Suppressor macrophage (primary cell): ENCODE data around the gene IFI27L1.

ENCODE experiments used
- DNase-seq, 4 experiments: peaks; one replicate each; pipeline ENCODE4 v3.0.0-alpha.2; 2020 to 2022

Gene IFI27L1

DNA sequence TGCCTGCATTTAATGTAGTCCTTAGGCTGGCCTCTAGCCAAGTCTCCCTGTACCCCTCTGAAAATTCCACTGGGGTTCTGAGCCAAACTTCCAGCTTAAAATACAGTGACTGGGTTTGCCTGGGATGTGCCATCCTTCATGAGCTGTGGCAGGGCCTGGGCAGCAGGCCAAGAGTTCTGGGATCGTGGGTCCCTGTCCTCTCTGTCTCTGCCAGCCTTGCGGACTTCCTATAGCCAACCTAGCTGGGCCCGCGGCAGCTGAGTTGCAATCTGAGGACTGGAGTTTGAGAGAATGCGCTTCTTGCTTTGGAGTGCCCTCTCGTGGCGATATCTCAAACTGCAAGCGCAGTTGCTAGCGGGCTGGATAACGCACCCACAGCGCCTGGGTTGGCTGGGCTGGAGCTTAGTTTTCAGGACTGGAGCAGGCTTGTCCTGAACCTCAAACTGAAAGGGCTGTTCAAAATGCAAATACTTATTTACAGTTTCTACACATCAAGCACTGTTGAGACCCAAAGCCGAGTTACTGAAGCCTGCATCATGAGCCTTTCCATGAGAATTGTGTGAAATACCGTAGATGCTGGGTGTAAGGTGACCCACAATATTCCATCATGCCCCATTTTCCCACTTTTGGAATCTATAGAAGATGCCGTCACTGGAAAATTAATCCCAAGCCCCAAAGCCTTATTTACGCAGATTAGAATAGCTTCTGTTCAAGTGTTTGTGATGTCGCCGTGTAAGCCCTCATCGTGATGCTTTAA lies 55.6 kb downstream of the IFI27L1 start:
- peak; percentile 89 to 93 (median 92) for DNase-seq

DNA sequence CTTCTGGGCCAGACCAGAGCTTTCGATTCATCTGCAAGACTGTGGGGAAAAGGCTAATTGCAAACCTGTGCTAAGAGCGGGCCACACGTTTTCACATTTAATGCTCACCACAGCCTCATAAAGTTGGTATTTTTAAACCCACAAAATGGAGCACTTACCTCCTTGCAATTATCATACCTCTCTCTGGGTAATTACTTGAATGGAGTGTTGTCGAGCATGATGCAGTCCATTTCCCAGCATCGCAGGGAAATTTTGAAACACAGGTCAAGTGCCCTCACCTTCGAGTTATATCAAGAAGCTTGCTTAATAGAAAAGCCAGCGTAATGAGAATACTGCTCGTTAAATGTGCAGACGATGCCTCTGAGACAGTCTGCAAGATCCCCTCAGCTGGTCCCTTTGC lies 57.1 kb downstream of the IFI27L1 start:
- no peak for DNase-seq

- no peak for DNase-seq
Measured at GRCh38 chr14:94139006-94139405, 57.9 kb downstream of the IFI27L1 start.

DNA sequence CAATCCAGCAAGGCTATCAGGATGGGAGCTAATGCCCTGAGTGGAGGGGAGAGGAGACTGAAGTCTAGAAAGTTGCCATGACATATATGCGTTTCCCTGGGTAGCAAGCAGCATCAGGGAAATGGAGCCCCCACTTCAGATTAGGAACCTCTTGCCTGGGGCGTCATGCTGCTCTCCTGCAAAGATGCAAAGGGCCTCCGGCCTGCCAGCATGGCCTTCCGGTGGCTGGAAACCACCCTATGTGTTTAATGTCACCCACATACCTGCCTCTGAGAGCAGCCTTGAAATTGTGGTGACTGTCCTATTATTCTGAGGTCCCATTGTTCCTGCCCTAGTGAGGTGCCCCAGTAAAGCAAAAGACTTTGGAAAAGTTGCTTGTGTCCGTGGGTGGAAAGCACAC lies 58.3 kb downstream of the IFI27L1 start:
- no peak for DNase-seq

- DNase-seq, result no peak
Measured at GRCh38 chr14:94142247-94142646, 61.1 kb downstream of the IFI27L1 start.

GRCh38 chr14:94142836-94143235 lies 61.7 kb downstream of the IFI27L1 start:
- no peak for DNase-seq

DNA sequence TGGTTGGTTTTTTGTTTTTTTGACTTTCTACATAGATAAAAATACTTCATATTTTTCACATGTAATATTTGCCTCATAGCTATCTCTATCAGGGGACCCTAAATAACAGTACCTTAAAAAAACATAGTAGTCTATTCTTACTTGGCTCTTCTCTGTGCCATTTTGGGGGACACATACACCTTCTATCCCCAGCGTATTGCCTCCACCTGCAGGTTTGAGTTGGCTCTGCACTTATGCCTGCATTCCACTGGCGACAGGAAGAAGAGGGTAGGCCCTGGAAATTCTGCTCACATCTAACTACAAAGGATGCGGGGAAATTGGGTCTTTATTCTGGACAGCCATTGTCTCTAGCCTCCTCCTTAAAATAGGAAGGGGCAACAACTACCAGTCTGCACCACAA lies 62.1 kb downstream of the IFI27L1 start:
- DNase-seq, result no peak

- DNase-seq, result no peak
Measured at GRCh38 chr14:94143711-94144110, 62.6 kb downstream of the IFI27L1 start.

- peak; percentile 33 to 68 (median 62) for DNase-seq
Measured at GRCh38 chr14:94144765-94145164, 63.7 kb downstream of the IFI27L1 start.

GRCh38 chr14:94145902-94146527 lies 64.9 kb downstream of the IFI27L1 start:
- DNase-seq, result peak in 1 of 4 experiments; percentile 27
